Small intestine (tissue), 7 donors: ENCODE measurements around the gene SLC22A5. TPM values are rescaled to one million over a fixed set of nuclear protein-coding genes. Genes with fewer than 3 reads are reported as not detected.
A peak's percentile ranks its signal among the peaks of the same experiment; 100 is the strongest.

Source experiments
- DNase-seq, 2 donors: peaks; one replicate each; pipeline versions ENCODE4 v3.0.0 to v3.0.0-alpha.2; 2013
- FAIRE-seq: peaks from 2 replicates; lab custom pipeline; 2012; peaks lifted over from hg19 to GRCh38; lab: Jason Lieb, UNC
- H3K27ac ChIP-seq, 3 donors: one replicate each; pipeline ENCODE4 v1.5.1; 2013; ENCODE audit warnings: low read length in 2 of 3, mild to moderate bottlenecking in 2 of 3, control low read depth in 1 of 3, inconsistent platforms in 1 of 3, low read depth in 1 of 3, moderate library complexity in 1 of 3
- H3K27me3 ChIP-seq, 3 donors: one replicate each; pipeline ENCODE4 v1.6.1; 2013; ENCODE audit warnings: low read length in 3 of 3, inconsistent platforms in 1 of 3; ENCODE audit not compliant: control insufficient read depth in 3 of 3, insufficient read depth in 3 of 3
- H3K36me3 ChIP-seq, 3 donors: one replicate each; pipeline ENCODE4 v1.6.1; 2013; ENCODE audit warnings: low read length in 3 of 3, inconsistent platforms in 1 of 3, low read depth in 1 of 3, mild to moderate bottlenecking in 1 of 3, moderate library complexity in 1 of 3; ENCODE audit not compliant: control insufficient read depth in 3 of 3, insufficient read depth in 2 of 3
- H3K4me1 ChIP-seq, 3 donors: one replicate each; pipeline ENCODE4 v1.6.1; 2013; ENCODE audit warnings: low read length in 2 of 3, inconsistent platforms in 1 of 3, low read depth in 1 of 3, mild to moderate bottlenecking in 1 of 3, moderate library complexity in 1 of 3; ENCODE audit not compliant: control insufficient read depth in 3 of 3, insufficient read depth in 2 of 3
- H3K4me3 ChIP-seq, 3 donors: one replicate each; pipeline ENCODE4 v1.5.1; 2013; ENCODE audit warnings: low read length in 3 of 3, control low read depth in 1 of 3, inconsistent platforms in 1 of 3, low read depth in 1 of 3, mild to moderate bottlenecking in 1 of 3, moderate library complexity in 1 of 3
- H3K9me3 ChIP-seq, 2 donors: one replicate each; pipeline ENCODE4 v1.6.1; 2013; ENCODE audit warnings: low read depth in 1 of 2, low read length in 1 of 2; ENCODE audit not compliant: control insufficient read depth in 2 of 2, insufficient read depth in 1 of 2
- WGBS, 3 donors: extraction: QIAGEN DNeasy Blood & Tissue Kit; methylation state at CpG; one replicate each; pipeline ENCODE4 v1.1.7; 2013; 5-methylcytosine and 5-hydroxymethylcytosine counted together
- polyA plus RNA-seq, 4 donors: library from polyadenylated mRNA; stranded (reverse) in 3 of 4; unstranded in 1 of 4; fragments of 200-250 nt in 3 of 4; fragments of 120-200 nt in 1 of 4; gene quantifications; one replicate each; pipeline versions ENCODE4 v1.2.1 to v1.2.3, GENCODE V29; 2013
- donor health status: healthy with polysubstance abuse.
- donor health status: control.
- donor health status: control.
- donor health status: Bipolar disorder and iron deficiency.
- donor health status: healthy.

SLC22A5 gene
- polyA plus RNA-seq, 4 donors: 9.4 to 37.8 (median 21.9) TPM

- peak overlapping the region; percentile 7 to 87 (median 73) for H3K27ac ChIP-seq
Observed at GRCh38 chr5:132438917-132439316, 69.4 kb downstream of the SLC22A5 start.

GRCh38 chr5:132439521-132440089 lies 70.1 kb downstream of the SLC22A5 start:
- no peaks in the 10 kb centered on the region for H3K27me3 ChIP-seq
- H3K9me3 ChIP-seq: no peaks in the 10 kb centered on the region
- FAIRE-seq (no peak), DNase-seq (no peak)
- H3K36me3 ChIP-seq: peaks cover 0 to 13% (median 3%) of the 10 kb centered on the region in 3 donors
- H3K27ac ChIP-seq: peak overlapping the region; percentile 7 to 85 (median 57)
- WGBS, 3 donors: 48 to 72% (median 65%) methylated on average over 7 of the region's 7 CpGs
- no peak overlapping the region for H3K4me3 ChIP-seq
- peaks cover 21 to 46% (median 42%) of the 10 kb centered on the region in 3 donors for H3K4me1 ChIP-seq

More at GRCh38 chr5:132438917-132439316, 69.4 kb downstream of the SLC22A5 start:
- Histone ChIP-seq H3K27me3 (no peaks in the 10 kb centered on the region), H3K9me3 (no peaks in the 10 kb centered on the region), H3K4me1 (peaks cover 25 to 49% (median 41%) of the 10 kb centered on the region in 3 donors), H3K36me3 (peaks cover 0 to 9% (median 3%) of the 10 kb centered on the region in 3 donors), H3K4me3 (no peak overlapping the region)
- WGBS, 3 donors: 78 to 86% (median 80%) methylated on average over 4 of the region's 4 CpGs
- DNase-seq (no peak), FAIRE-seq (no peak)

GRCh38 chr5:132444061-132444460 lies 74.6 kb downstream of the SLC22A5 start:
- H3K27ac ChIP-seq: peak overlapping the region in 2 of 3 donors; percentile 3 to 5
- no peaks in the 10 kb centered on the region for H3K9me3 ChIP-seq
- no peak for DNase-seq
- peaks cover 0 to 27% (median 0%) of the 10 kb centered on the region in 3 donors for H3K36me3 ChIP-seq
- no peaks in the 10 kb centered on the region for H3K27me3 ChIP-seq
- H3K4me1 ChIP-seq: peaks cover 11 to 27% (median 22%) of the 10 kb centered on the region in 3 donors
- WGBS, 3 donors: 33 to 60% (median 56%) methylated on average over 7 of the region's 7 CpGs
- no peak for FAIRE-seq
- no peak overlapping the region for H3K4me3 ChIP-seq

Other genes with a start within 250 kb of the SLC22A5 start
- gene P4HA2, start 141.9 kb upstream of the SLC22A5 start, polyA plus RNA-seq: 10 to 100 TPM; 15.7 to 34.3 (median 22.0) TPM
- gene PDLIM4, start 112.0 kb upstream of the SLC22A5 start, polyA plus RNA-seq: 10 to 100 TPM in 2 of 4 donors, 1 to 10 TPM in 2; 2.5 to 15.0 (median 10.1) TPM
- gene SLC22A4, start 75.3 kb upstream of the SLC22A5 start, polyA plus RNA-seq: 10 to 100 TPM in 1 of 4 donors, 1 to 10 TPM in 3; 1.5 to 10.9 (median 5.0) TPM
- gene IRF1, start 121.1 kb downstream of the SLC22A5 start, polyA plus RNA-seq: 10 to 100 TPM; 51.7 to 80.5 (median 59.0) TPM
- gene IL5, start 173.8 kb downstream of the SLC22A5 start, polyA plus RNA-seq: under 1 TPM in 1 of 4 donors, not detected in 3; 0.43 TPM
- 10 to 100 TPM in 3 of 4 donors, 1 to 10 TPM in 1; 6.8 to 32.8 (median 11.0) TPM for gene RAD50, start 187.3 kb downstream of the SLC22A5 start, polyA plus RNA-seq